ENCODE data around the gene HNF1B.
"Not testable (repeated sequence)": the region's sequence is repeated elsewhere in the genome, so short reads cannot be mapped to it uniquely, and the experiment has no call there.

- TF ChIP-seq CTCF, POLR2A (IDR thresholded peaks at IDR 0.05): not testable (repeated sequence)
These were observed 37.6 kb upstream of the HNF1B start for GRCh38 chr17:37782460-37782859.

Data from uterus (tissue), 2 donors.